HEK293T (cell line): Measurements from ENCODE around the gene OCEL1.

Experiments used
- CTCF ChIA-PET: fragments of 350-600 bp; formaldehyde crosslinking; extraction: SDS; loops from one replicate; lab custom pipeline; 2021; ENCODE audit warnings: antibody characterized with exemption, inconsistent platforms; lab: Yijun Ruan, JAX
- POLR2A ChIA-PET: fragments of 350-600 bp; formaldehyde crosslinking; extraction: SDS; loops from one replicate; lab custom pipeline; 2020; ENCODE audit warnings: antibody characterized with exemption, inconsistent platforms; lab: Yijun Ruan, JAX
- DNase-seq: peaks from one replicate; pipeline ENCODE4 v3.0.0; 2012; ENCODE audit warnings: mixed read lengths; ENCODE audit errors: extremely low spot score
- ARNT ChIP-seq: fragments of 450-650 bp; IDR thresholded peaks from 2 replicates; pipeline ENCODE4 v1.6.1; 2017; ENCODE audit warnings: mild to moderate bottlenecking
- BHLHE40 ChIP-seq: fragments of 450-650 bp; IDR thresholded peaks from 2 replicates; pipeline ENCODE4 v1.6.1; 2016; ENCODE audit warnings: mild to moderate bottlenecking, moderate library complexity, borderline replicate concordance
- CTBP1 ChIP-seq: fragments of 450-650 bp; IDR thresholded peaks from 2 replicates; pipeline ENCODE4 v1.6.1; 2016; ENCODE audit warnings: borderline replicate concordance
- ELF4 ChIP-seq: fragments of 450-650 bp; IDR thresholded peaks from 2 replicates; pipeline ENCODE4 v1.6.1; 2017; ENCODE audit warnings: antibody characterized with exemption
- FOXA1 ChIP-seq: fragments of 450-650 bp; IDR thresholded peaks from 2 replicates; pipeline ENCODE4 v1.6.1; 2016; ENCODE audit warnings: mild to moderate bottlenecking
- FOXK2 ChIP-seq: fragments of 450-650 bp; IDR thresholded peaks from 2 replicates; pipeline ENCODE4 v1.6.1; 2016; ENCODE audit warnings: mild to moderate bottlenecking
- FOXM1 ChIP-seq: fragments of 450-650 bp; IDR thresholded peaks from 2 replicates; pipeline ENCODE4 v1.6.1; 2017; ENCODE audit warnings: mild to moderate bottlenecking, borderline replicate concordance
- HDGF ChIP-seq: fragments of 450-650 bp; IDR thresholded peaks from 2 replicates; pipeline ENCODE4 v1.6.1; 2017; ENCODE audit warnings: antibody characterized with exemption, borderline replicate concordance
- L3MBTL2 ChIP-seq: fragments of 450-650 bp; conservative IDR thresholded peaks from 2 replicates; pipeline ENCODE4 v1.6.1; 2016; ENCODE audit warnings: mild to moderate bottlenecking
- LEF1 ChIP-seq: fragments of 450-650 bp; IDR thresholded peaks from 2 replicates; pipeline ENCODE4 v1.6.1; 2017; ENCODE audit warnings: mild to moderate bottlenecking, borderline replicate concordance
- NFRKB ChIP-seq: fragments of 450-650 bp; IDR thresholded peaks from 2 replicates; pipeline ENCODE4 v1.6.1; 2016; ENCODE audit warnings: mild to moderate bottlenecking, moderate library complexity
- PKNOX1 ChIP-seq: fragments of 450-650 bp; IDR thresholded peaks from 2 replicates; pipeline ENCODE4 v1.6.1; 2016
- SP1 ChIP-seq: fragments of 450-650 bp; IDR thresholded peaks from 2 replicates; pipeline ENCODE4 v1.6.1; 2017
- SUZ12 ChIP-seq: fragments of 450-650 bp; IDR thresholded peaks from 2 replicates; pipeline ENCODE4 v1.6.1; 2016; ENCODE audit warnings: mild to moderate bottlenecking
- TARDBP ChIP-seq: fragments of 450-650 bp; IDR thresholded peaks from 2 replicates; pipeline ENCODE4 v1.6.1; 2016
- ZNF384 ChIP-seq: fragments of 450-650 bp; IDR thresholded peaks from 2 replicates; pipeline ENCODE4 v1.6.1; 2016

OCEL1 gene

GRCh38 chr19:17226002-17226933 is at the start of gene OCEL1:
OCEL1 (plus strand) TSS chr19:17226226; CDS start chr19:17226248, 22 bp downstream.
- ChIA-PET POLR2A (interaction anchor here (0.6 to 6.0 kb wide), 14 partner anchors 9 to 154 kb away, joined by 3 to 72 read pairs (median 4); partner anchors contain the start of genes MRPL34 and USE1), CTCF (interaction anchor here (1.7 kb wide), 1 partner anchor 9 kb away, joined by 11 read pairs; no protein-coding TSS in a partner anchor)
- TF ChIP-seq L3MBTL2 (peak; percentile 61), HDGF (no peak)
- peak; percentile 93 for DNase-seq

- ChIA-PET CTCF (no interaction called here), POLR2A (no interaction called here)
- TF ChIP-seq FOXA1 = no peak
- TF ChIP-seq HDGF = no peak
- TF ChIP-seq PKNOX1 = no peak
- TF ChIP-seq NFRKB = no peak
- TF ChIP-seq BHLHE40 = no peak
- no peak for TF ChIP-seq LEF1
- TF ChIP-seq ZNF384 = no peak
- no peak for TF ChIP-seq ELF4
- TF ChIP-seq CTBP1 = no peak
- no peak for TF ChIP-seq ARNT
- no peak for TF ChIP-seq FOXK2
- no peak for TF ChIP-seq SP1
- TF ChIP-seq SUZ12 = no peak
- no peak for TF ChIP-seq FOXM1
- TF ChIP-seq L3MBTL2 = no peak
- TF ChIP-seq TARDBP = no peak
- DNase-seq = no peak
Measured at GRCh38 chr19:17178291-17178690, 47.7 kb upstream of the OCEL1 start.

GRCh38 chr19:17180997-17181702 is 44.9 kb upstream of the OCEL1 start:
- ChIA-PET POLR2A (no interaction called here), CTCF (no interaction called here)
- DNase-seq = no peak
- no peak for TF ChIP-seq HDGF
- TF ChIP-seq FOXK2 = no peak
- no peak for TF ChIP-seq SUZ12
- TF ChIP-seq FOXM1 = no peak
- no peak for TF ChIP-seq FOXA1
- TF ChIP-seq ZNF384 = no peak
- no peak for TF ChIP-seq NFRKB
- no peak for TF ChIP-seq LEF1
- TF ChIP-seq TARDBP = no peak
- TF ChIP-seq L3MBTL2 = no peak
- no peak for TF ChIP-seq ELF4

GRCh38 chr19:17183271-17183761 is 42.7 kb upstream of the OCEL1 start:
- TF ChIP-seq TARDBP = no peak
- no peak for TF ChIP-seq FOXA1
- DNase-seq = no peak
- ChIA-PET POLR2A (no interaction called here), CTCF (no interaction called here)

GRCh38 chr19:17183858-17184321 is 42.1 kb upstream of the OCEL1 start:
- no peak for DNase-seq
- TF ChIP-seq FOXA1 = no peak
- TF ChIP-seq HDGF = no peak
- no peak for TF ChIP-seq SP1
- TF ChIP-seq TARDBP = no peak
- TF ChIP-seq LEF1 = no peak
- no peak for TF ChIP-seq NFRKB
- no peak for TF ChIP-seq ZNF384
- TF ChIP-seq FOXK2 = no peak
- TF ChIP-seq L3MBTL2 = no peak
- no peak for TF ChIP-seq ELF4
- TF ChIP-seq CTBP1 = no peak
- no peak for TF ChIP-seq SUZ12
- no peak for TF ChIP-seq BHLHE40
- no peak for TF ChIP-seq FOXM1
- no peak for TF ChIP-seq ARNT
- no peak for TF ChIP-seq PKNOX1
- ChIA-PET CTCF (no interaction called here), POLR2A (no interaction called here)

- CTCF ChIA-PET = no interaction called here
- DNase-seq = no peak
- POLR2A ChIA-PET = no interaction called here
- TF ChIP-seq NFRKB (no peak), FOXK2 (no peak), ARNT (no peak), LEF1 (no peak), PKNOX1 (no peak), TARDBP (no peak), SP1 (no peak), ELF4 (no peak), ZNF384 (no peak), CTBP1 (no peak), FOXA1 (no peak)
Measured at GRCh38 chr19:17184371-17184841, 41.6 kb upstream of the OCEL1 start.
